ENCODE measurements around the gene ELMO1. TPM values are rescaled to one million over a fixed set of nuclear protein-coding genes. Genes with fewer than 3 reads are reported as not detected.

Gene ELMO1
- total and polyA plus RNA-seq, 2 of the 13 experiments (the other 11 are each of a cell fraction or from before 2014, with no cell fraction given): 0.11 to 0.17 TPM

DNA sequence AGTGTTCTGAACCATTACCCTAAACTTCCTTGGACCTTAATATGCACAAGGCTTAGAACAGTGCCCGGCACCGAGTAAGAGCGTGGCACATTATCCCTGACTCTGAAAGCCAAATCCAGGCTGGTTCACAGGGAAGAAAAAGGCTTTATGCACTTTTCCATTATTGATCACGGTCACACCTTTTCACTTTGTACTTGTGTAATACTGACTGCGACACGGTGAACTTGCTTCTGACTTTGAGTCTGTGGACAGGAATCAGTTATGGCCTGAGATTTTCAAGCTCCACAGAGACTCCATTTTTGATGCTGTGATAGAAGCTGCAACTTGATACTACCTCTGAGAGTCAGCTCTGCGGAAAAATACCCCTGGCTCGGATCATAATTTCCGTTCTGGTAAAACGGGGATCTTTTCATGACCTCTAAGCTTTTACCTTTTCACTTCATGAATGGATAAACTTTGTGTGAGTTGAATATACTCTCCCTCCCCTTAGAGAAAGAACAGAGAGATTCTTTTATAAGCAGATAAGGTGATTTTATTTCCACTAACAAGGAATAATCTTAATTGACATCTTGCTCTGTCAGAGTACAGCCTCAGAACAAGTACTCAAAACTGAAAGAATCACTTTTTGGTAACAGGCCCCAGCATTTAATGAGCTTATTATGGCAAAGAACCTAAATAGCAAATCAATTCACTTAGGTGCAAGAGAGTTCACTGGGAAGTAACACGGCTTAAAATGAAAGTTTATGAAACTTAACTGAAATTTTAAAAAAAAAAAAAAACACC is 88.8 kb downstream of the ELMO1 start:
- BruUV-seq (replicated peaks): no TSS peak
- no peak overlapping the region for H2AFZ ChIP-seq (ENCODE audit: low read length)
- no peak overlapping the region for H3K27ac ChIP-seq (ENCODE audit: extremely low read length, insufficient read depth, low read length)
- FAIRE-seq: no peak
- ATAC-seq: no peak
- no peaks in the 10 kb centered on the region for H3K36me3 ChIP-seq (replicated peaks in 1 of 2; ENCODE audit: control insufficient read depth in 1 of 2, insufficient read depth in 2 of 2, low read length in 2 of 2)
- H3K9me3 ChIP-seq (ENCODE audit: low read length): no peaks in the 10 kb centered on the region
- no peak for DNase-seq (ENCODE audit: low spot score)
- intact Hi-C loops (cut with micrococcal nuclease; ENCODE audit: unreplicated experiment) (loop anchor here (10.0 kb wide), 1 partner anchor 125 kb away; no protein-coding TSS in a partner anchor), in situ Hi-C loops (cut with HindIII; ENCODE audit: extremely low pct_ligation_motif_present, low pct_unique_long_range_greater_than_20kb) (no loop called here)
- H4K20me1 ChIP-seq (ENCODE audit: insufficient read depth, low read length): no peaks in the 10 kb centered on the region
- no peaks in the 10 kb centered on the region for H3K79me2 ChIP-seq (ENCODE audit: insufficient read depth, low read length)
- no peak overlapping the region for H3K4me3 ChIP-seq (replicated peaks in 1 of 3; ENCODE audit: insufficient read depth in 1 of 3, low read depth in 2 of 3, low read length in 3 of 3)
- TF ChIP-seq, protein P1, sequence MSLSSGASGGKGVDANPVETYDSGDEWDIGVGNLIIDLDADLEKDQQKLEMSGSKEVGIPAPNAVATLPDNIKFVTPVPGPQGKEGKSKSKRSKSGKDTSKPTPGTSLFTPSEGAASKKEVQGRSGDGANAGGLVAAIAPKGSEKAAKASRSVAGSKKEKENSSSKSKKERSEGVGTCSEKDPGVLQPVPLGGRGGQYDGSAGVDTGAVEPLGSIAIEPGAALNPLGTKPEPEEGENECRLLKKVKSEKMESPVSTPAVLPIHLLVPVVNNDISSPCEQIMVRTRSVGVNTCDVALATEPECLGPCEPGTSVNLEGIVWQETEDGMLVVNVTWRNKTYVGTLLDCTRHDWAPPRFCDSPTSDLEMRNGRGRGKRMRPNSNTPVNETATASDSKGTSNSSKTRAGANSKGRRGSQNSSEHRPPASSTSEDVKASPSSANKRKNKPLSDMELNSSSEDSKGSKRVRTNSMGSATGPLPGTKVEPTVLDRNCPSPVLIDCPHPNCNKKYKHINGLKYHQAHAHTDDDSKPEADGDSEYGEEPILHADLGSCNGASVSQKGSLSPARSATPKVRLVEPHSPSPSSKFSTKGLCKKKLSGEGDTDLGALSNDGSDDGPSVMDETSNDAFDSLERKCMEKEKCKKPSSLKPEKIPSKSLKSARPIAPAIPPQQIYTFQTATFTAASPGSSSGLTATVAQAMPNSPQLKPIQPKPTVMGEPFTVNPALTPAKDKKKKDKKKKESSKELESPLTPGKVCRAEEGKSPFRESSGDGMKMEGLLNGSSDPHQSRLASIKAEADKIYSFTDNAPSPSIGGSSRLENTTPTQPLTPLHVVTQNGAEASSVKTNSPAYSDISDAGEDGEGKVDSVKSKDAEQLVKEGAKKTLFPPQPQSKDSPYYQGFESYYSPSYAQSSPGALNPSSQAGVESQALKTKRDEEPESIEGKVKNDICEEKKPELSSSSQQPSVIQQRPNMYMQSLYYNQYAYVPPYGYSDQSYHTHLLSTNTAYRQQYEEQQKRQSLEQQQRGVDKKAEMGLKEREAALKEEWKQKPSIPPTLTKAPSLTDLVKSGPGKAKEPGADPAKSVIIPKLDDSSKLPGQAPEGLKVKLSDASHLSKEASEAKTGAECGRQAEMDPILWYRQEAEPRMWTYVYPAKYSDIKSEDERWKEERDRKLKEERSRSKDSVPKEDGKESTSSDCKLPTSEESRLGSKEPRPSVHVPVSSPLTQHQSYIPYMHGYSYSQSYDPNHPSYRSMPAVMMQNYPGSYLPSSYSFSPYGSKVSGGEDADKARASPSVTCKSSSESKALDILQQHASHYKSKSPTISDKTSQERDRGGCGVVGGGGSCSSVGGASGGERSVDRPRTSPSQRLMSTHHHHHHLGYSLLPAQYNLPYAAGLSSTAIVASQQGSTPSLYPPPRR (CRISPR knock-in tag; IDR thresholded peaks at IDR 0.05; ENCODE audit: borderline replicate concordance): no peak
- no peak for TF ChIP-seq KDM2A (CRISPR knock-in tag; IDR thresholded peaks at IDR 0.05; ENCODE audit: borderline replicate concordance, low read depth)
- no peaks in the 10 kb centered on the region; a peak in 1 of 5 replicates for H3K27me3 ChIP-seq (ENCODE audit: control insufficient read depth in 1 of 2, insufficient read depth in 2 of 2, low read length in 2 of 2)
- H3K4me1 ChIP-seq (ENCODE audit: insufficient read depth, low read length): peaks cover 1% of the 10 kb centered on the region; the same call in 1 of the 2 replicates
- no peak overlapping the region for H3K4me2 ChIP-seq (ENCODE audit: low read depth, low read length)
- WGBS (ENCODE audit: low lambda C conversion rate): 59% methylated on average over 11 of the region's 11 CpGs
- CTCF ChIA-PET (ENCODE audit: low intra/inter-chr PET ratio, low total read pairs): no interaction called here
- POLR2A ChIA-PET: no interaction called here
- no peak overlapping the region for H3K9ac ChIP-seq (ENCODE audit: insufficient read depth, low read depth, low read length)

All from HepG2 (cell line).